ENCODE data around the gene STIP1. TPM values are rescaled to one million over a fixed set of nuclear protein-coding genes. Genes with fewer than 3 reads are reported as not detected.

The STIP1 gene
- total RNA-seq, 2 experiments from 2014 or later: 258 to 269 TPM

DNA sequence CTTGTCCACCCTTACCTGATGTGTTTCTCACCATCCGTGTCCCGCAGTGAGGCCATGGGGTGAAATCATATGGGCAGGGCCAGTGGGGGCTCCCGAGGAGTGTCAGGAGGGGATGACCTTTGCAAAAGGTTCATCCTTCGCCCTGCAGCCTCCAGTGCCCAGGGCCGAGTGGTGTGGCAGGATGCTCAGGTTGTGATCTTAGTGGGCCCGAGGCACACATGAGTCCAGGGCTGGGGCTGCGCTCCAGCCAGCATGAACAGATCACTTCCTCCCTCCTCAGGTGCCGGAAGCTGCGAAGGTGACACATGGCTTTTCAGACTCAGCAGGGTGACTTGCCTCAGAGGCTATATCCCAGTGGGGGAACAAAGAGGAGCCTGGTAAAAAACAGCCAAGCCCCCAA, 52.1 kb downstream of the STIP1 start:
- Mint-ChIP-seq H3K9me3 (no peaks in the 10 kb centered on the region), H3K4me3 (no peak overlapping the region), H3K27me3 (no peaks in the 10 kb centered on the region), H3K36me3 (ENCODE audit: low read depth) (peaks cover 10% of the 10 kb centered on the region), H3K27ac (peak overlapping the region; percentile 48), H3K4me1 (peaks cover 41% of the 10 kb centered on the region)
- POLR2A ChIA-PET: interaction anchor here (1.5 to 4.8 kb wide), 4 partner anchors 12 to 34 kb away, joined by 4 to 45 read pairs (median 14); partner anchors contain the start of genes FERMT3, NUDT22 and TRPT1
- CTCF ChIA-PET: no interaction called here
- DNase-seq: no peak

DNA sequence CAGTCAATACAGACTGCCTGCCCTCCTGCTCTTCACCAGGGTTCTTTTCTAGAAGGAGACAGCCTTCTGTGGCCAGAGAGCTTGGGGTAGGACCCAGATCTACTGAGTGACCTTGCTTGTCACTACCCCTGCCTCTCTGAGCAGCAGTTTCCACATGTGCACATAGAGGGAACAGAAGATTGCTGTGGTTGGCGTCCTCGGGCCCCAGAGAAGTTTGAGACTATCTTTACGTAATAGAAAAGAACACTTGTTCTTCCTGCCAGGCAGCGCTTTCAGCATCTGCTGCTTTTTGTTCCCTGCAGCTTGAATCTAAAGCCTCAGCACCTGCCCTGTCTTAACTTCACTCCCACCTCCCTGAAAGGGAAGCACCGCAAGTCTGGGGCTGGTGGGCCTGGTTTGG, 53.0 kb downstream of the STIP1 start:
- H3K4me1 Mint-ChIP-seq: peaks cover 47% of the 10 kb centered on the region
- ChIA-PET POLR2A (interaction anchor here (1.8 to 4.8 kb wide), 3 partner anchors 14 to 33 kb away, joined by 4 to 45 read pairs (median 19); partner anchors contain the start of genes FERMT3, NUDT22 and TRPT1), CTCF (interaction anchor here (2.0 kb wide), 1 partner anchor 62 kb away, joined by 5 read pairs; no protein-coding TSS in a partner anchor)
- no peaks in the 10 kb centered on the region for H3K27me3 Mint-ChIP-seq
- no peak overlapping the region for H3K4me3 Mint-ChIP-seq
- H3K9me3 Mint-ChIP-seq: no peaks in the 10 kb centered on the region
- peaks cover 19% of the 10 kb centered on the region for H3K36me3 Mint-ChIP-seq (ENCODE audit: low read depth)
- H3K27ac Mint-ChIP-seq: no peak overlapping the region
- DNase-seq: no peak

- POLR2A ChIA-PET: interaction anchor here (1.0 to 4.8 kb wide), 4 partner anchors 15 to 33 kb away, joined by 4 to 45 read pairs (median 12); partner anchors contain the start of genes FERMT3, NUDT22 and TRPT1
- Mint-ChIP-seq H3K27ac (peak overlapping the region; percentile 92), H3K27me3 (no peaks in the 10 kb centered on the region), H3K36me3 (ENCODE audit: low read depth) (peaks cover 23% of the 10 kb centered on the region), H3K9me3 (no peaks in the 10 kb centered on the region), H3K4me3 (peak overlapping the region; percentile 90), H3K4me1 (peaks cover 53% of the 10 kb centered on the region)
- no peak for DNase-seq
- CTCF ChIA-PET: interaction anchor here (2.0 to 3.6 kb wide), 2 partner anchors 10 to 61 kb away, joined by 5 to 23 read pairs; no protein-coding TSS in a partner anchor
Measured at GRCh38 chr11:64239662-64240434, 53.9 kb downstream of the STIP1 start.

- POLR2A ChIA-PET: interaction anchor here (0.8 to 5.9 kb wide), 13 partner anchors 9 to 77 kb away, joined by 4 to 49 read pairs (median 8); partner anchors contain the start of genes BAD, DNAJC4, FERMT3 and NUDT22
- H3K27me3 Mint-ChIP-seq: no peaks in the 10 kb centered on the region
- CTCF ChIA-PET: interaction anchor here (0.7 to 3.6 kb wide), 15 partner anchors 10 to 538 kb away, joined by 3 to 23 read pairs (median 5); partner anchors contain the start of genes CATSPERZ, GPR137, NUDT22 and PRDX5
Measured at GRCh38 chr11:64240435-64241240, 54.7 kb downstream of the STIP1 start, which contains the start of gene FKBP2. Gene FKBP2 (plus strand): TSS chr11:64241095. CDS start chr11:64242388, 1,293 bp downstream.

DNA sequence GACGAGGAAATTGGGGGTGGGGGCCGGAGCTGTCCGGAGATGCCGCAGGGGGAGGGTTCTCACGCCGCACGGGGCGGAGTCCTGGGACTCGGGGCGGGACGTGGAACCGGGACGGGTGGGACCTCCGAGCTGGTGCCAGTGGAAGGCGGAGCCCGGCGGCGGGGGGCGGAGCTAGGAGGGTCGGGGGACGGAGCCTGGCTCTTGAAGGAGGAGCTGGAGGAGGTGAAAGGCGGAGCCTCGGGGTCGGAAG, 55.2 kb downstream of the STIP1 start:
- ChIA-PET POLR2A (interaction anchor here (0.8 to 5.9 kb wide), 11 partner anchors 9 to 76 kb away, joined by 4 to 49 read pairs (median 8); partner anchors contain the start of genes BAD, DNAJC4, FERMT3 and NUDT22), CTCF (interaction anchor here (0.7 to 3.6 kb wide), 14 partner anchors 9 to 537 kb away, joined by 3 to 23 read pairs (median 6); partner anchors contain the start of genes CATSPERZ, GPR137, NUDT22 and PRDX5)
- Mint-ChIP-seq H3K4me3 (peak overlapping the region; percentile 90), H3K9me3 (no peaks in the 10 kb centered on the region), H3K27me3 (no peaks in the 10 kb centered on the region), H3K4me1 (peaks cover 50% of the 10 kb centered on the region), H3K27ac (peak overlapping the region; percentile 92), H3K36me3 (ENCODE audit: low read depth) (peaks cover 23% of the 10 kb centered on the region)
- peak; percentile 100 for DNase-seq

More at GRCh38 chr11:64240435-64241240, 54.7 kb downstream of the STIP1 start, which contains the start of gene FKBP2:
- Mint-ChIP-seq H3K4me1 (peaks cover 52% of the 10 kb centered on the region), H3K27ac (peak within 1 kb of the TSS; percentile 92), H3K4me3 (peak within 1 kb of the TSS; percentile 90), H3K9me3 (no peaks in the 10 kb centered on the region), H3K36me3 (ENCODE audit: low read depth) (peaks cover 23% of the 10 kb centered on the region)
- DNase-seq: peak; percentile 98

GRCh38 chr11:64241491-64242374, 55.8 kb downstream of the STIP1 start:
- ChIA-PET POLR2A (interaction anchor here (0.6 to 11.2 kb wide), 13 partner anchors 8 to 76 kb away, joined by 4 to 131 read pairs (median 8); partner anchors contain the start of genes BAD, DNAJC4, FERMT3 and NUDT22), CTCF (interaction anchor here (0.7 to 3.6 kb wide), 14 partner anchors 8 to 537 kb away, joined by 3 to 23 read pairs (median 6); partner anchors contain the start of genes CATSPERZ, GPR137, NUDT22 and PRDX5)
- Mint-ChIP-seq H3K36me3 (ENCODE audit: low read depth) (peaks cover 23% of the 10 kb centered on the region), H3K4me3 (peak overlapping the region; percentile 90), H3K27me3 (no peaks in the 10 kb centered on the region), H3K4me1 (peaks cover 50% of the 10 kb centered on the region), H3K27ac (peak overlapping the region; percentile 92), H3K9me3 (no peaks in the 10 kb centered on the region)
- DNase-seq: no peak

DNA sequence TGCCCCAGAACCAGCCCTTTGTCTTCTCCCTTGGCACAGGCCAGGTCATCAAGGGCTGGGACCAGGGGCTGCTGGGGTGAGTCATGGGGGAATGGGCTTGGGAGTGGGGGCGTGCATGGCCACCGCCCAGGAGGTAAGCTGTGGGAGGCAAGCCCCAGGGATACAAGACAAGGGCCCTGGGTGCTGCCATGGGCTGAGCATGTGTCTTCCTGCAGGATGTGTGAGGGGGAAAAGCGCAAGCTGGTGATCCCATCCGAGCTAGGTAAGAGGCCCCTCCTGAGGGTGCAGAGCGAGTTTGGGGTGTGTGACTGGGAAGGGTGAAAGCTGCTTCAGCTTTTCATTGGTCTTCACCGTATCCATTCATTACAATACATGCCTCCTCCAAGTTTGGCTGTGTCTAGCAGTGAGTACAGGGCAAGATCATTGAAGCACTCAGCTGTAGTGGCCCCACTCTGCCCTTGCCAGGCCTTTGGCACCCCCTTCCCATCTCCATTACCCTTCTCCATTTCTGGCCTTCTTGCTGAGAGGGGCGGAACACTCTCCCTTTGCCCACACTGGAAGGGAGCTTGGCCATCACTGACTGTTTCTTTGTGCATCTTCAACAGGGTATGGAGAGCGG, 57.4 kb downstream of the STIP1 start:
- CTCF ChIA-PET: interaction anchor here (0.7 to 3.6 kb wide), 7 partner anchors 7 to 74 kb away, joined by 3 to 23 read pairs (median 5); partner anchors contain the start of genes FERMT3, PRDX5 and TRMT112
- Mint-ChIP-seq H3K9me3 (no peaks in the 10 kb centered on the region), H3K27me3 (no peaks in the 10 kb centered on the region), H3K27ac (peak overlapping the region; percentile 35), H3K4me3 (peak overlapping the region; percentile 47), H3K4me1 (peaks cover 56% of the 10 kb centered on the region), H3K36me3 (ENCODE audit: low read depth) (peaks cover 13% of the 10 kb centered on the region)
- POLR2A ChIA-PET: interaction anchor here (0.8 to 11.2 kb wide), 11 partner anchors 12 to 97 kb away, joined by 3 to 131 read pairs (median 6); partner anchors contain the start of genes CCDC88B, DNAJC4, ESRRA and FERMT3
- DNase-seq: no peak

DNA sequence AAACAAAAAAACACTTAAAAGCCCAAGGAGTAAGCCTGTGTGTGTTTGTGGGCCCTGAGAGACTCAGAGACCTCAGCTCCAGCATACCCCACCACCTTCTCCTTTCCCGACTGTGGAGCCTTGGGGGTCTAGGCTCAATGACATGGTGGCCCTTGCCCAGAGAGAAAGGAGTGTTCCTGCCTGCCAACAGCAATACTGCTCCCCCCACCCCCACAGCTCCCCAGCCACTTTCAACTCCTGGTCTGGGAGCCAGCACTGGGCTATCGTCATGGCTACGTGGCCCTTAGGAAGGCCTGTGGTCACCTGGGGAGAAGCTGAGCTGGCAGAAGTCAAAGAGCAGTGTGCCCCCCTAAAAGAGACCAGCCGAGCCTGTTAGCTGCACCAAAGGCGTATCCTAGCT, 58.1 kb downstream of the STIP1 start:
- Mint-ChIP-seq H3K27ac (peak overlapping the region; percentile 35), H3K9me3 (no peaks in the 10 kb centered on the region), H3K27me3 (no peaks in the 10 kb centered on the region), H3K36me3 (ENCODE audit: low read depth) (peaks cover 13% of the 10 kb centered on the region), H3K4me3 (peak overlapping the region; percentile 47), H3K4me1 (peaks cover 55% of the 10 kb centered on the region)
- ChIA-PET CTCF (interaction anchor here (0.7 to 1.8 kb wide), 7 partner anchors 13 to 74 kb away, joined by 3 to 7 read pairs (median 5); partner anchors contain the start of genes FERMT3, NUDT22, PRDX5 and TRMT112), POLR2A (interaction anchor here (1.1 to 11.2 kb wide), 10 partner anchors 11 to 91 kb away, joined by 3 to 131 read pairs (median 12); partner anchors contain the start of genes CATSPERZ, DNAJC4, ESRRA and FERMT3)
- DNase-seq: no peak

GRCh38 chr11:64244966-64245365, 59.0 kb downstream of the STIP1 start:
- Mint-ChIP-seq H3K36me3 (ENCODE audit: low read depth) (peaks cover 13% of the 10 kb centered on the region), H3K27ac (peak overlapping the region; percentile 85), H3K9me3 (no peaks in the 10 kb centered on the region), H3K4me3 (peak overlapping the region; percentile 86), H3K4me1 (peaks cover 52% of the 10 kb centered on the region), H3K27me3 (peaks cover 1% of the 10 kb centered on the region)
- POLR2A ChIA-PET: interaction anchor here (0.8 to 11.2 kb wide), 19 partner anchors 9 to 534 kb away, joined by 3 to 131 read pairs (median 8); partner anchors contain the start of genes BAD, CATSPERZ, DNAJC4 and ESRRA
- no peak for DNase-seq
- CTCF ChIA-PET: interaction anchor here (0.5 to 2.8 kb wide), 10 partner anchors 18 to 73 kb away, joined by 3 to 14 read pairs (median 6); partner anchors contain the start of genes ESRRA, NUDT22, PRDX5 and TRMT112

DNA sequence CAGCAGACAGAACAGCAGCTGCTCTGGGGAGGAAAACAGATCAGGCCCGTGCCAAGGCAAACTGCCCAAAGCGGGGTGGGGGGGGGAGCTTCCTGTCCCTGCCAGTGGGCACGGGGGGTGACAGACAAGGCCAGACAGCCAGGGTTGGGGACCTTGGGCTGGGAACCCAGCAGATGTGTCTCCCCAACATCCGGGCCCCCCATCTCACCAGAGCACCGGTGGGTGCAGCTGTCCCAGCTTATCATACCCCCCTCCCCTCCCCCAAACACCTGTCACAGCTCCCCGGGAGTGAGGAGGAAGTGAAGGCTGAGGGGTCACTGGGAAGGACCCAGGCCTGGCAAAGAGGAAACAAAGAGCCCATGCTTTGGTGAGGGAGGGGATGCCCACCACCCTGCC, 59.4 kb downstream of the STIP1 start:
- peak overlapping the region; percentile 85 for H3K27ac Mint-ChIP-seq
- POLR2A ChIA-PET: interaction anchor here (0.8 to 11.2 kb wide), 18 partner anchors 9 to 533 kb away, joined by 3 to 131 read pairs (median 6); partner anchors contain the start of genes BAD, CATSPERZ, DNAJC4 and ESRRA
- H3K9me3 Mint-ChIP-seq: no peaks in the 10 kb centered on the region
- H3K27me3 Mint-ChIP-seq: peaks cover 3% of the 10 kb centered on the region
- peak overlapping the region; percentile 86 for H3K4me3 Mint-ChIP-seq
- peak; percentile 40 for DNase-seq
- CTCF ChIA-PET: interaction anchor here (0.5 to 2.8 kb wide), 11 partner anchors 18 to 86 kb away, joined by 3 to 14 read pairs (median 6); partner anchors contain the start of genes ESRRA, NUDT22, PRDX5 and TRMT112
- peaks cover 13% of the 10 kb centered on the region for H3K36me3 Mint-ChIP-seq (ENCODE audit: low read depth)
- H3K4me1 Mint-ChIP-seq: peaks cover 51% of the 10 kb centered on the region

All from activated CD4-positive, alpha-beta memory T cell treated with anti-CD3 and anti-CD28 coated beads, Interleukin-2, amount 10 ng/mL, durations not matched to agents 7 days and 5 days (primary cell).